HL-60/S4 treated with retinoic acid at 250 ng/mL for 4 days and 3 days (cell line): ENCODE results near the gene RALGAPB.
"Not testable (repeated sequence)": the region's sequence is repeated elsewhere in the genome, so short reads cannot be mapped to it uniquely, and the experiment has no call there.

Experiments used
- in situ Hi-C: fragments of 300-500 bp; cut with MboI; formaldehyde crosslinking; loops from 2 replicates; pipeline ENCODE4 v1.7.0; 2022; ENCODE audit warnings: low sequenced_read_pairs

Gene RALGAPB

DNA sequence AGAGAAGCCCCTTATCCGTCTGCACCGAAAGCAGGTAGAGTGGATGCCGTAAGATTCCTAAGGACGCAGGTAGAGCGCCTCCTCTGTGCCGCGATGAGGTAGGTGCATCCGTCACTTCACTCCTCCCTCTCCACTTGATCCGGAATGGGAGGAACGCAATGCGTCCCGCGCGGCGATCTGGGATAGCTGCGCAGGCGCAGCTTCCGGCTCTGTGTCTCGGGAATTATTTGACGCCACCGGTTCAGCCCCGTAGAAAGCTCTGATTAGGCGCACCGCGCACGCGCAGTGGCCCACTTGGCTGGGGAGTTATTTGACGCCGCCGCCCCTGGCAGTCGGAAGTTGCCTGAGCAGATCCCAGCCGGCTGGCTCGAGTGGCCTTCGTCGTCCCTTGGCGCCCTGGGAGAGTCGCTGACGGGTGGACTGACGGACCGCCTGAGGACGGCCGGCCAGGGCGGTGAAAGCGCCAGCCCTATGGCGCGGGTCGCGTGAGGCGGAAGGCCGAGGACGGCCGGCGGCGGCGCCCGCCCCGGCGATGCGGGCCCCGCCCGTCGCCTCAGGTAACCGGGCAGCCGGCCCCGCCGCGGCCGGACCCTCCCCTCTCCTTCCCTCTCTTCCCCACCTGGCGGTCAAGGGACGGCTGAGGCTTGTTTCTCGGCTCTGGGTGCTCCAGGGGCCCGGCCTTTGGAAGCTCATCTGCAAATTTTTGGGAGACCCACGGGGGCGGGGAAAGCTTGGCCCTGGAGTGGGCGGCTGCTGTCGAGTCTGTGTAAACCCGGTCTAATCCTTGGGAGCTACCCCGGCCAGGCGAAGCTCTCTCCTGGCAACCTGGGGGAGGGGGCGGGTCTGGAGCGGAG, at the start of gene RALGAPB:
RALGAPB (plus strand) TSS at position 331 of the 854 bp plus-strand sequence. CDS start 15,590 bp downstream, outside the sequence.
- in situ Hi-C loops, result no loop called here

DNA sequence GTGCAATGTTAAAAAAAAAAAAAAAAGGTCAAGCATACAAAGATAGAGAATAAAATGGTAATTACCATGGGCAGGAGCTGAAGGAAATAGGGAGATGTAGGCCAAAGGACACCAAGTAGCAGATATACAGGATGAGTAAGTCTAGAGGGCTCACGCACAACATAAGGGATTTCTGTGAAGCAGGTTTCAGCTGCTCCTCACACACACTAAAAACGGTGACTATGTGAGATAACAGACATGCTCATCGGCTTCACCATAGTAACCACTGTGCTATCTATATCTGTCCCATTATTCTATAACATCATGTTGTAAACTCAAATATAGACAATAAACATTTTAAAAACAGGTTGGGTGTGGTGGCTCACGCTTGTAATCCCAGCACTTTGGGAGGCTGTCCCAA, 49.1 kb upstream of the RALGAPB start:
- in situ Hi-C loops, result loop anchor here (25.0 kb wide), 2 partner anchors 361 to 861 kb away; no protein-coding TSS in a partner anchor

DNA sequence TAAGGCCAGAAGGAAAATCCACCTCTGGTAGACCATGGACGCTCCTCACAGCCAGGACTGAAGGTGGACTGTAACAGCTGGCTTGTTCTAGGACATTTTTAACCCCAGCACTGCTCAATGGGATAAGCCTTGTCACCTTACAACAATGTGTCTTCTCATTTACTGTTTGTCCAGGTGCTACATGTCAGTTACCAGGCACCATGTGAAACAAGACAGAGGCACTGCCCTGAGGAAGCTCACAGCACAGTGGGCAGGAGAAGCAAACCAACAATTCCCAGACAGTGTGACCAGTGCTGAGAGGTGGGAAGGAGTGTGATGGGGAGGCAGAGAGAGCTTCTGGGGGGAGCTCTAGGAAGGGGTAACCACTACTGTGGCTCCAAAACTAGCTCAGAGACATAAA, 48.2 kb upstream of the RALGAPB start:
- in situ Hi-C loops, result loop anchor here (25.0 kb wide), 2 partner anchors 362 to 862 kb away; no protein-coding TSS in a partner anchor

DNA sequence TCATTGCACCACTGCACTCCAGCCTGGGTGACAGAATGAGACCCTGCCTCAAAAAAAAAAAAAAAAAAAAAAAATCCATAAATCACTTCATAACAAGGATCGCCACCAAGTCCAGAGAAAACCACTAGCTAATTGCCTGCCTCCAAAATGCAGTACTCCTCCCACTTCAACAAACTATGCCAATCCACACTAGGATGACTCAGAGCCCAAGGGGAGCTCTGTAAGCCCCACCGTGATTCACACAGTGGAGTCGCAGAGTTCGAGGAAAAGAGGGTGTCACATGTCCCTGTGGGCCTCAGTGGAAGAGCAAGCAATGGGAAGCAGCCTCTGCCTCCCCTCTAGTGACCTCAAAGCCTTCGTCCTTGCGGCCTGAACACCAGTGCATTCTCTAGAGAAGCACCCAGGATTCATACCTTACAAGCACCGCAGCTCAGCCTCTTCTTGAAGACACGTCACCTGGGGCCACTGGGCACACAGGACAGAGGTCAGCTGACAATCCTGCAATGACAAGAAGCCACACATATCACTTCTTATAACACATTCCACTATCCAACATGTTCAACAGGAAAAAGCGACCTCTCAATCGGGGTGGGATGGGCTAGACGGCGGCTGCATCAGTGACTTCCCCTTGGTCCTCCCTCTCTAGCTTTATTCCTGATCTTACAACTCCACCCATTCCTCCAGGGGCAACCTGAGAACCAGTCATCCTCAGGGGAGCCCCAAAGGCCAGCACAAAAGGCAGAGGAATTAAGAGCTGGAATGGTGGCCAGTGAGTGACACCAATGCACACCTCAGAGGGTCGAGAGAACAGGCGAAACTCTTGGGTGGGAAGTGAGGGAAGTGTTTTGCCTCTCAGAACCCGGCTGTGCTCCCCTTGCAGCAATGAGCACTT, 46.4 kb upstream of the RALGAPB start:
- in situ Hi-C loops, result no loop called here

DNA sequence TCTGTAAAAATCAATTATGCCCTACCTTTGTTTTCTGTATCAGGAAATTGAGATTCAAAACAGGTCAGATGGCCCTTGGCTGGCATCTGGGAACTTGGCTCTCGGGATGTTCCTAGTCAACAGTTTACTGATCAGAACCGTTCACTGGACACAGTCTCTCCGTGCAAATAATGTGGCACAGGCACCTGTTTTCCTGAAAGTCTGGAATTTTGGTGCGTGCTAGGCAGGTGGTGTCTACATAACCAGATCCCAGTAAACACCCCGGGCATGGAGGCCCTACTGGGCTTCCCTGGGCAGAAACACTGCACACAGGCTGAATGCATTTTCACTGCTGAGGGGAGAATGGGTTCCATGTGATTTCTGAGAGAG, 45.0 kb upstream of the RALGAPB start:
- in situ Hi-C loops, result no loop called here

DNA sequence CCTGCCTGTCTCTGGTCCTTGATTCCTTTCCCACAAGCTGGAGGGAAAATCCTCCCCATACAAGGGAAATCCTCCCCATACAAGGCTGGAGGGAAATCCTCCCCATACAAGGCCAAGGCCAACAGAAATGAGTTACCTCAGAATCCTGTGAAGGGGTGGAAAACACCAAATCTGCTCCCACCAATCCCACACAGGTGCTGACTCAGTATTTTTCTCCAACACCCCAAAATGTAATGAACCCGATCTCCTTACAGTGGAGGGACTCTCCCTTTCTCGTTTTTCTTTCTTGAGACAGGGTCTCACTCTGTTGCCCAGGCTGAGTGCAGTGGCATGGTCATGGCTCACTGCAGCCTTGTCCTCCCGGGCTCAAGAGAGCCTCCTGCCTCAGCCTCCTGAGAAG, 43.8 kb upstream of the RALGAPB start:
- in situ Hi-C loops, result no loop called here

DNA sequence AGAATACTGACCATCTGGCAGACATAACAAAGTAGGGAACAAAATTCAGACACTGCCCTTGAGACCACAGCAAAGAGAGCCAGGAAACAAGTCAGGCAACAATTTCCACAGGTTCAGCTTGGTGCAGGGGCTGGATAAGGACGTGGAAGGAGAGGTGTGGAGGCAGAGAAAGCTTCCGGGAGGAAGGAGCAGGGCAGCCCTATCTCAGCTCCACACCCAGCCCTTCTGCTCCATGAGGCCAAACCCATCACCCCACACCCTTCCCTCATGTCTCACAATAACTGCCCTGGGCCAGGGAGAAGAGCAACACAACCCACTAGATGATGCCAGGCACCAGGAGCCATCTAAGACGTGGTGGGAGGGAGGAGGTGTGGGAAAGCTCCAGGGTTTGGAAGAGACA, 43.3 kb upstream of the RALGAPB start:
- in situ Hi-C loops, result no loop called here

DNA sequence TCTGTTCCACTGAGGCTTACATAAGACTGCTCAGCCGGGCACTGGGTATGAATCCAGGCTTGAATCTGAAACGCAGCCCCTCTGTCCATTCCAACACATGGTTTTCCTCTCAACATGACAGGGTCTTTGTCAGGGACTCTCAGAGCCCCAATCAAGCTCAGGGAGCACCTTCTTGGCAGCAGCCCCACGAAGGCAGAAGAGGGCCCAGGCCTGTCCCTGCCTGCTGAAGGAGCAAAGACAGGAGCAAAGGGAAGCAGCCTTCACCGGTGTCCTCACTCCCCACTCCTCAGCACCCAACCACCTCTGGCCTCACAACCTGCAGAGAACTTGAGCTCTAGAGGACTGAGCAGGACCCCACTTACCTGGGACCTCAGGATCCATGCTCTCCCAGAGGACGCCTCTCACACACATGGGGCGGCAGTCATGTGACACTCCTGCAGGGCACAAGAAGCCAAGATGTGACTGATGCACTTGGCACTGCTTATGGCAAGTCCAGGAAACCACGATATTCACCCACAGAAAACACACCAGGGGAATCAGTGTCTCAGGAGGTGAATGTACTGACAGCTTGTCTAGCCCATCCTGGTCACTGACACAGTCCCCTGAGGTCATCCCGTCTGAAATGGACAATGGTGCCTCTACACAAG, 41.8 kb upstream of the RALGAPB start:
- in situ Hi-C loops, result no loop called here

DNA sequence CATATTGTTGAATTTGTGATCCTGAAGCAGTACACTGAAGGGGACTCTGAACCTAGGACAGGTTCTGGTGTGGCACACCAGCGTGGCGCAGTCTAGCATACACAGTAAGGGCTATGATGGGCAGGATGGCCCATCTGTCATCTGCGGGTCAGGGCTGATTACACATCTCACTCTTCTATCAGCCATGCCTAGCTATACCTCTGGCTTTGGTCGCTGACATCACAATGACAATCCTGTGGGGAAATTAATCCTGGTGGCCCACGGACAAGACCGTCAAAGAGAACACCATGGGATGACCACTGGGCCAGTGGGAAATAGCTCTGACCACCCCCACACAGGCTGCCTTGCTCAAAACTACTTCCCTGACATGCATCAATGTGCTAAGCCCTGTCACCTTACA, 40.4 kb upstream of the RALGAPB start:
- in situ Hi-C loops, result no loop called here

DNA sequence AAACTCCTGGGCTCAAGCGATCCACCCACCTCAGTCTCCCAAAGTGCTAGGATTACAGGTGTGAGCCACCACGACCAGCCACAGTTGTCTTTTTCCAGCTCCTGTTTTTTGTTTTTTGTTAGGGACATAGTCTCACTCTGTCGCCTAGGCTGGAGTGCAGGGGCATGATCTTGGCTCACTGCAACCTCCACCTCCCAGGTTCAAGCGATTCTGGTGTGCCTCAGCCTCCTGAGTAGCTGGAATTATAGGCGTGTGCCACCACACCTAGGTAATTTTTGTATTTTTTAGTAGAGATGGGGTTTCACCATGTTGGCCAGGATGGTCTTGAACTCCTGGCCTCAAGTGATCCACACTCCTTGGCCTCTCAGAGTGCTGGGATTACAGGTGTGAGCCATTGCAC, 39.8 kb upstream of the RALGAPB start:
- in situ Hi-C loops, result not testable (repeated sequence)

DNA sequence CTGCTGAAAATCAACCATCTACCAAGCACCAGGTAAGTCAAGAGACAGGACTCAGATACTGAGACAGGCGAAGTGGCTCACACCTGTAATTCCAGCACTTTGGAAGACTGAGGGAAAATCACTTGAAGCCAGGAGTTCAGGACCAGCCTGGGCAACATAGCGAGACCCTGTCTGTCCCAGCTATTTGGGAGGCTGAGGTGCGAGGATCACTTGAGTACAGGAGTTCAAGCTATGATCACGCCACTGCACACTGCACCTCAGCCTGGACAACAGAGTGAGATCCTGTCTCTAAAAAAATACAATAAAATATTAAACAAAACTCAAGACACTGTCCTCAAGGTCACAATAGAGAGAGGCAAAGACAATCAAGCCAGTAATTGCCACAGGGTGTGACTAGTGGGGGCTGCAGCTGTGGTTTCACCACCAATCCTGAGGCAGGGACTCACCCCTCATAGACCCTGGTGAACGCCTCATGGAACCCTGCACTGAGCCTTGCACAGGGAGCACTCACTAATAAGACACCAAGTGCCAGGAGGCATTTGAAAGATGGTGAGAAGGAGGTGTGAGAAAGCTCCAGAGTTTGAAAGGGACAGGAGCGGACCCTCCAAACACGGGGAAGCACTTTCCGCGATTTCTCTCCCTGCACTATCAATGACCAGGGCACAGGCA, 39.2 kb upstream of the RALGAPB start:
- in situ Hi-C loops, result no loop called here

DNA sequence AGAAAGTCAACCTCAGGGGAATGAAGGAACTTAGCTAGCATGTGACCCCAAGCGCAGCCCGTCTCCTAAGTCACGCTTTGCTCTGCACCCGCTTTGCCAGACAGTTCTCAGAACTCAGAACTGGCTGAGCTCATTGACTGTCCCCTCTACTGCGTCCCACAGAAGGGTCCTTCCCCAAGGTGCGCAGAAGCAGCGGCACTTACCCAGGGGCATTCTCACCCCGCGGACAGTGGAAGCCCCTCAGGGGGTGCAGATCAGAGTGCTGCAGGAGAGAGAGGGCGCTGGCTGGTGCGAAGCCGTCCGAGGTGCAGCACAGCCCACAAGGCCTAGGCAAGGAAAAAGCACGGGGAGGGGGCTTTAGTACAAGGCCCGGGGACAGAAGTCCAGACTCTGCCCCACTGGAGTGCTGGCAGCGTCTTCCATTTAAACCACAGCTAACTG, 38.3 kb upstream of the RALGAPB start:
- in situ Hi-C loops, result no loop called here

DNA sequence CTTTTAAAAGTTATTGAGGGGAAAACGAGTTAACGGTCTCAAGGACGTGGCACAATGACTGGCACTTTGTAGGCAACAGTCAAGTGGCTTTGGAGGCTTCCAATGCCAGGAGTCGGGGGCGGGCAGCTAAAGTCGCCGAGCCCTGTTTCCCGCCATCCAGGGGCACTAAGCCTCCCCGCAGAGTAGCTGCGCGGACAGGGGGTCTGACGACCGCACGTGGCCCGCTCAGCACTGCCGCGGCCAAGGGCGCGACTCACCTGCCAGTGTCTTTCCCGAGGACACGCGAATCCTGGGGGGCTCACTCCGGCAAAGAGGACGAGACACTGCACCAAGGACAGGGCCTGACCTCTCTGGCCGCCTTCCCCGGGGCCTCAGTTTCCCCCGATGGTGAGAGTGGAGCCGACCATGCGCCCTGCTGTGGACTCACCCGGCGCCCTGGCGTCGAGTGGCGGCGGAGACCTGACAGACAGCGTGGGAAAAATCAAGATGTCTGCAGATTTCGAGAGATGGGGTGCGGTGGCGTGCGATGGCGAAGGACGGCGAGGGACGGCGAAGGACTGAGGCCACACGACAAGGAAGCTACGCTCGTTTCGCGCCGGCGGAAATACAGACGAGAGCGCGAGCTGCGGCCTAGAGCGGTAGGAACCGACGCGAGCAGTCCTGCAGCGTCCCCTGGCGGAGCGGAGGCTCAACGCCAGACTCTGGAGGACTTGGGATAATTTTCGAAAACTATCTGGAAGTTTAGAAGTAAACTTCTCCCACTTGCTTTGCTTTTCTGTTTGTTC, 37.7 kb upstream of the RALGAPB start, which contains the start of gene SNHG17:
SNHG17 (minus strand) TSS at position 559 of the 785 bp plus-strand sequence.
- in situ Hi-C loops, result no loop called here

DNA sequence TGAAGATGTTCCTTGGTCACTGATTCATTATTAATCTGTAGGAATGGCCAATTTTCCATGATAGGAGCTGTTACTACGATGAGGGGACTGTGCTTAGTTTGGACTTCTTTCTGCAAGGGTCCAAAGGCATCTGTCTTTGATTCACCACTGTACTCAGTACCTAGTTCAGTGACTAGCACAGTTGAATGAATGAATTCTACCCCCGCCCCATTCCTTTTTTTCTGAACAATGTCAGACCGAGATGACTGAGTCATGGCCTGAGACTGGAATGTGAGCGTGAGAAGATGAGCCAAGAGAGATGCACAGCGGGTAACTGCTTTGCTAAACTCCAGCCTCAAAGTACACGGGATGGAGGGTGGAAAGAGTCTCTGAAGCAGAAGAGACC, 37.1 kb upstream of the RALGAPB start:
- in situ Hi-C loops, result no loop called here

DNA sequence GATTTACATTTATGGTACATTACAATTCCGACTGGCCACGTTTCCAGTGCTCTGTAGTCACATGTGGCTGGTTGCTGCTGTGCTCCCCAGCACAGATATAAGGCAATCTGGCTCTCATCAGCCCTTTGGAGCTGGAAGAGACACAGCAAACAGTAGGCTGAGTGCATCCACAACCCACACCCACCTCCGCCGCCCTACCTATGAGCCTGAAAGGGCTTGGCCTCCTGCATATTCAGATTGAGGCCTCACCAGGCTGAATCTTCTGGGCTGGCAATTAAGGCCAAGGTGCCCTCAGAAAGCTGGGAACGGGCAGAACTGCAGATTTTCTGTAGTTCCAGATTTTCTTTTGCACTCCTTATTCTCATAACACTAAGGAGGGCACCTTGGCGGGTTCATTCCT, 34.8 kb upstream of the RALGAPB start:
- in situ Hi-C loops, result no loop called here

DNA sequence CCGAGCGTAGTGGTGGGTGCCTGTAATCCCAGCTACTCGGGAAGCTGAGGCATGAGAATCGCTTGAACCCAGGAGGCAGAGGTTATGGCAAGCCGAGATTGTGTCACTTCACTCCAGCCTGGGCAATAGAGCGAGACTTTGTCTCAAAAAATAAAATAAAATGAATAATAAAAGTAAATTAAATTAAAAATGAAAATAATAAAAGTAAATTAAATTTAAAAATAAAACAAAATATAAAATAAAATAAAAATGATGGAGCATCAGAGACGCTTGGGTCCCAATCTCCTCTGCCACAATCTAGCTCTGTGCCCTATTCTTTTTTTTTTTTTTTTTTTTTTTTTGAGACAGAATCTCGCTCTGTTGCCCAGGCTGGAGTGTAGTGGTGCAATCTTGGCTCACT, 31.5 kb upstream of the RALGAPB start:
- in situ Hi-C loops, result not testable (repeated sequence)

DNA sequence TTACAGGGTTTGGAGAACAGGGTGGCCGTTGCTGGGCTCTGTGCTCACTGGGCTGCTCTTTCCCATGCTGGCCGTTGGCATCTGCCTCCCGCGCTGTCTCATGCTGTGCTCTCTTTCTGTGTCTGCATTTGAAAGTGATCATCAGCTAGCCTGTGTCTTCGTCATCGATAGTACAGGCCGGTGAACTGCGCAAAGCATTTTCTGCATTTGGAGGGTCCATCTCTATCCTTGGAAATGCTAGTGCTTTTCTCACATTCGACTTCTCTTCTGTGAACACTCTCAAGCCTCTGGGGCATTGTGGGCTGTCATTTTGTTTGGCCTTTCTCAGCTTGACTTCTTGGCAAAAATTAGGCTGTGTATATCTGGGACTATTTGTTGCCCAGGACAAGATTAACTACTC, 30.7 kb upstream of the RALGAPB start:
- in situ Hi-C loops, result no loop called here

DNA sequence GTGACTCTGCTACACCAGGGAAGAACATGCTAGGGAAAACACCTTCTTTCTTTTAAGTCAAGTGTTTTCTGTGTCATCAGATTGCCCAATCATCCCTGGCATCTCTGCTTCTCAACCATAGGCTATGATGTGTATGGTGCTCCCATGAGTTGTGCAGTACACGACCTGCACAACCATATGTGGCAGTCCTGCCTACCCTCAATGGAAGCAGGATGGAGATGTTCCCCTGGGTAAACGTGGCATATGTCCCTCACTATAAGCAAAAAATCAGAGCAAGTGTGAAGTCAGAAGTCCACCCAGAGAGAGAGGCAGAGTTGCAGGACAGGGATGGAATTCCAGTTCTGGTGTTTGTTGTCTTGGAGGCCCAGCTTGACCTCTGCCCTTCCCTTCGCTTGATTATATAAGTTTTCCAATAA, 27.3 kb upstream of the RALGAPB start:
- in situ Hi-C loops, result no loop called here

DNA sequence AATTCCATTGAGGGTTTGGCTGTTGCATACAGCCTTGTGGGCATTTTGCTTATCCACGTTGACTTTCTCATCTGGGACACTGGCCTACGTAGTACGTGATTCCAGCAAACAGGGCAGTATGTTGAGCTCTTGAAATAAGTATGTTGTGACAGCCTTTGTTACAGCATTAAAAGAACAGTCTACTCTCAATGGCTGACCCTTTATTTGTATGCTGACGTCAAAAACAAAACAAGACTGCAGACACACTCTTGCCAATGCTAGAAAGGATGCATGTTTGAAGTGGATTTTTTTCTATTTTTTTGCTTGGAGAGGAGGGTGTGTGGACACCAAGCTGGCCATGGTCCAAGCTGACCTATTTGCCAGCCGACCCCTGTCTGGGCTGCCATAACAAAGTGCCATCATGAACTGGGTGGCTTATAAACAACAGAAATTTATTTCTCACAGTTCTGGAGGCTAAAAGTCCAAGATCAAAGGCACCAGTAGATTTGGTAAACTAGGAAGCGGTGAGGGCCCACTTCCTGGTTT, 26.7 kb upstream of the RALGAPB start:
- in situ Hi-C loops, result no loop called here
